Uterus (tissue), 4 donors: ENCODE data around the gene TNFRSF14. TPM values are rescaled to one million over a fixed set of nuclear protein-coding genes. Genes with fewer than 3 reads are reported as not detected.

Experiments
- DNase-seq, 2 donors: peaks; one replicate each; pipeline ENCODE4 v3.0.0-alpha.2; 2019 to 2020
- H3K27ac ChIP-seq, 2 donors: fragments of 200-600 bp; sonication (generic); 1 replicate in 1 of 2; 2 replicates in 1 of 2; pipeline ENCODE4 v1.5.1; 2016 to 2018
- H3K27me3 ChIP-seq, 2 donors: fragments of 200-600 bp; sonication (generic); one replicate each; pipeline ENCODE4 v1.5.1; 2018 to 2019; ENCODE audit warnings: control low read depth in 1 of 2
- H3K36me3 ChIP-seq, 2 donors: fragments of 200-600 bp; sonication (generic); one replicate each; pipeline ENCODE4 v1.5.1; 2019; ENCODE audit warnings: control low read depth in 1 of 2
- H3K4me1 ChIP-seq, 2 donors: fragments of 200-600 bp; sonication (generic); one replicate each; pipeline ENCODE4 v1.5.1; 2018 to 2019; ENCODE audit warnings: control low read depth in 1 of 2
- H3K4me3 ChIP-seq, 2 donors: fragments of 200-600 bp; sonication (generic); 1 replicate in 1 of 2; 2 replicates in 1 of 2; pipeline ENCODE4 v1.5.1; 2018 to 2019; ENCODE audit warnings: mild to moderate bottlenecking in 1 of 2
- H3K9me3 ChIP-seq, 2 donors: fragments of 200-600 bp; sonication (generic); one replicate each; pipeline ENCODE4 v1.5.1; 2019; ENCODE audit warnings: control low read depth in 1 of 2
- CTCF ChIP-seq, 4 experiments: fragments of 200-600 bp in 2 of 4; fragments of 450-650 bp in 2 of 4; sonication (generic) in 2 of 4; IDR thresholded peaks; one replicate each; pipeline ENCODE4 v1.5.1; 2016 to 2019; ENCODE audit warnings: antibody characterized with exemption in 4 of 4, mild to moderate bottlenecking in 2 of 4, moderate library complexity in 1 of 4
- POLR2A ChIP-seq, 2 donors: fragments of 450-650 bp; IDR thresholded peaks; one replicate each; pipeline ENCODE4 v1.6.1; 2016; ENCODE audit warnings: antibody characterized with exemption in 2 of 2, mild to moderate bottlenecking in 1 of 2, moderate library complexity in 1 of 2
- intact Hi-C: fragments of 100-400 bp; cut with DNase I; formaldehyde crosslinking; loops from one replicate; pipeline ENCODE4 v1.15.1; 2023; ENCODE audit warnings: low total_unique reads
- total RNA-seq, 4 donors: library from RNA; depleted of rRNA in 3 of 4; stranded (reverse); fragments of >200 nt in 3 of 4; gene quantifications; one replicate each; pipeline versions ENCODE4 v1.1.0 to v1.2.4, GENCODE V29; 2014 to 2023
- donor health status: DM: yes; HTN: yes; CAD: no.

Gene TNFRSF14
- total RNA-seq, 4 donors from 2014 or later, result 17.5 to 102 (median 47.7) TPM

- TF ChIP-seq POLR2A (IDR thresholded peaks at IDR 0.05), result no peak
- TF ChIP-seq CTCF (IDR thresholded peaks at IDR 0.05), result no peak
- no peaks in the 10 kb centered on the region for H3K36me3 ChIP-seq
- no peaks in the 10 kb centered on the region for H3K4me1 ChIP-seq
- no peaks in the 10 kb centered on the region for H3K9me3 ChIP-seq
- DNase-seq, result no peak
- intact Hi-C loops, result no loop called here
- no peak overlapping the region for H3K27ac ChIP-seq
- H3K4me3 ChIP-seq, result no peak overlapping the region
- H3K27me3 ChIP-seq, result no peaks in the 10 kb centered on the region
These were observed 41.1 kb upstream of the TNFRSF14 start for GRCh38 chr1:2514863-2515762.

- no peak for TF ChIP-seq POLR2A (IDR thresholded peaks at IDR 0.05)
- TF ChIP-seq CTCF (IDR thresholded peaks at IDR 0.05), result no peak
- no peaks in the 10 kb centered on the region for H3K9me3 ChIP-seq
- H3K4me1 ChIP-seq, result no peaks in the 10 kb centered on the region
- no peaks in the 10 kb centered on the region for H3K27me3 ChIP-seq
- no peak overlapping the region for H3K27ac ChIP-seq
- DNase-seq, result no peak
- intact Hi-C loops, result no loop called here
- no peak overlapping the region for H3K4me3 ChIP-seq
- H3K36me3 ChIP-seq, result no peaks in the 10 kb centered on the region
These were observed 40.4 kb upstream of the TNFRSF14 start for GRCh38 chr1:2515763-2516080.

GRCh38 chr1:2516124-2516523 is 40.0 kb upstream of the TNFRSF14 start:
- intact Hi-C loops, result no loop called here
- Histone ChIP-seq H3K27ac (no peak overlapping the region), H3K27me3 (no peaks in the 10 kb centered on the region), H3K36me3 (no peaks in the 10 kb centered on the region), H3K4me3 (no peak overlapping the region), H3K9me3 (no peaks in the 10 kb centered on the region), H3K4me1 (no peaks in the 10 kb centered on the region)
- TF ChIP-seq CTCF (IDR thresholded peaks at IDR 0.05) (no peak), POLR2A (IDR thresholded peaks at IDR 0.05) (no peak)
- DNase-seq, result no peak

GRCh38 chr1:2516946-2517345 is 39.2 kb upstream of the TNFRSF14 start:
- Histone ChIP-seq H3K4me3 (no peak overlapping the region), H3K4me1 (no peaks in the 10 kb centered on the region), H3K36me3 (no peaks in the 10 kb centered on the region), H3K27me3 (no peaks in the 10 kb centered on the region), H3K9me3 (no peaks in the 10 kb centered on the region), H3K27ac (no peak overlapping the region)
- intact Hi-C loops, result no loop called here
- no peak for TF ChIP-seq POLR2A (IDR thresholded peaks at IDR 0.05)
- TF ChIP-seq CTCF (IDR thresholded peaks at IDR 0.05), result no peak
- DNase-seq, result no peak

- Histone ChIP-seq H3K9me3 (no peaks in the 10 kb centered on the region), H3K27me3 (no peaks in the 10 kb centered on the region), H3K4me3 (no peak overlapping the region), H3K4me1 (no peaks in the 10 kb centered on the region), H3K27ac (no peak overlapping the region), H3K36me3 (no peaks in the 10 kb centered on the region)
- intact Hi-C loops, result no loop called here
- no peak for TF ChIP-seq POLR2A (IDR thresholded peaks at IDR 0.05)
- TF ChIP-seq CTCF (IDR thresholded peaks at IDR 0.05), result no peak
- DNase-seq, result no peak
These were observed 38.2 kb upstream of the TNFRSF14 start for GRCh38 chr1:2517966-2518365.
